ENCODE measurements around the gene WASF3.

- no peak for TF ChIP-seq CTCF (IDR thresholded peaks at IDR 0.05)
- TF ChIP-seq POLR2A (IDR thresholded peaks at IDR 0.05): no peak
These were observed 137.8 kb downstream of the WASF3 start for GRCh38 chr13:26695360-26695705.

All from esophagus squamous epithelium (tissue), 4 donors.